HepG2 (cell line): ENCODE results near the gene LRRC73. TPM values are rescaled to one million over a fixed set of nuclear protein-coding genes. Genes with fewer than 3 reads are reported as not detected.

ENCODE experiments used
- MNT ChIP-seq: fragments of 450-650 bp; IDR thresholded peaks from 2 replicates; pipeline ENCODE4 v1.6.1; 2016
- STAT6 ChIP-seq: sonication (generic); formaldehyde crosslinking; IDR thresholded peaks from 2 replicates; pipeline ENCODE4 v1.4.0; 2020; ENCODE audit warnings: missing genetic modification reagents, mild to moderate bottlenecking, borderline replicate concordance
- ZFYVE20 ChIP-seq: sonication (generic); formaldehyde crosslinking; IDR thresholded peaks from 2 replicates; pipeline ENCODE4 v1.8.0; 2023; ENCODE audit warnings: low read depth, mild to moderate bottlenecking, moderate library complexity, missing genetic modification reagents, borderline replicate concordance
- ZNF761 ChIP-seq: sonication (generic); formaldehyde crosslinking; conservative IDR thresholded peaks from 2 replicates; pipeline ENCODE4 v1.4.0; 2020; ENCODE audit warnings: mild to moderate bottlenecking, missing genetic modification reagents
- ZNF766 ChIP-seq: sonication (generic); formaldehyde crosslinking; IDR thresholded peaks from 2 replicates; pipeline ENCODE4 v1.5.0; 2020; ENCODE audit warnings: missing genetic modification reagents, borderline replicate concordance
- ZNF772 ChIP-seq: sonication (generic); formaldehyde crosslinking; IDR thresholded peaks from 2 replicates; pipeline ENCODE4 v1.5.0; 2020; ENCODE audit warnings: mild to moderate bottlenecking, missing genetic modification reagents
- ZUFSP ChIP-seq: sonication (generic); formaldehyde crosslinking; IDR thresholded peaks from 2 replicates; pipeline ENCODE4 v1.9.0; 2021; ENCODE audit warnings: missing genetic modification reagents, mild to moderate bottlenecking, borderline replicate concordance
- polyA plus RNA-seq, 8 experiments: library from polyadenylated mRNA; depleted of rRNA in 3 of 8; stranded (reverse) in 7 of 8; unstranded in 1 of 8; fragments of >200 nt; fragmentation: Illumina TruSeq in 4 of 8; extraction: Trizol in 4 of 8; gene quantifications; 2 replicates each; pipeline versions ENCODE4 v1.2.1 to v1.2.3, GENCODE V29; 2011 to 2016; ENCODE audit warnings: low read depth in 4 of 8, missing spikeins in 1 of 8, mixed read lengths in 1 of 8; ENCODE audit not compliant: insufficient read depth in 1 of 8
- total RNA-seq, 5 experiments: library from RNA; depleted of rRNA; stranded (reverse); fragments of >200 nt; fragmentation: Illumina TruSeq; extraction: Trizol; gene quantifications; 2 replicates each; pipeline ENCODE4 v1.2.3, GENCODE V29; 2016; ENCODE audit warnings: low read depth in 1 of 5
- TF ChIP-seq, protein P1 (sequence below): sonication (generic); formaldehyde crosslinking; IDR thresholded peaks from 2 replicates; pipeline ENCODE4 v1.5.0; 2020; ENCODE audit warnings: missing genetic modification reagents, mild to moderate bottlenecking, borderline replicate concordance
- TF ChIP-seq, protein P2 (sequence below): IDR thresholded peaks from 2 replicates; pipeline ENCODE4 v1.4.0; 2020; ENCODE audit warnings: mild to moderate bottlenecking, missing genetic modification reagents
- TF ChIP-seq, protein P3 (sequence below): sonication (generic); formaldehyde crosslinking; IDR thresholded peaks from 2 replicates; pipeline ENCODE4 v1.4.0; 2020; ENCODE audit warnings: missing genetic modification reagents, borderline replicate concordance

Gene LRRC73
- total and polyA plus RNA-seq, 2 of the 13 experiments (the other 11 are each of a cell fraction or from before 2014, with no cell fraction given), result 0.11 to 0.12 TPM

DNA sequence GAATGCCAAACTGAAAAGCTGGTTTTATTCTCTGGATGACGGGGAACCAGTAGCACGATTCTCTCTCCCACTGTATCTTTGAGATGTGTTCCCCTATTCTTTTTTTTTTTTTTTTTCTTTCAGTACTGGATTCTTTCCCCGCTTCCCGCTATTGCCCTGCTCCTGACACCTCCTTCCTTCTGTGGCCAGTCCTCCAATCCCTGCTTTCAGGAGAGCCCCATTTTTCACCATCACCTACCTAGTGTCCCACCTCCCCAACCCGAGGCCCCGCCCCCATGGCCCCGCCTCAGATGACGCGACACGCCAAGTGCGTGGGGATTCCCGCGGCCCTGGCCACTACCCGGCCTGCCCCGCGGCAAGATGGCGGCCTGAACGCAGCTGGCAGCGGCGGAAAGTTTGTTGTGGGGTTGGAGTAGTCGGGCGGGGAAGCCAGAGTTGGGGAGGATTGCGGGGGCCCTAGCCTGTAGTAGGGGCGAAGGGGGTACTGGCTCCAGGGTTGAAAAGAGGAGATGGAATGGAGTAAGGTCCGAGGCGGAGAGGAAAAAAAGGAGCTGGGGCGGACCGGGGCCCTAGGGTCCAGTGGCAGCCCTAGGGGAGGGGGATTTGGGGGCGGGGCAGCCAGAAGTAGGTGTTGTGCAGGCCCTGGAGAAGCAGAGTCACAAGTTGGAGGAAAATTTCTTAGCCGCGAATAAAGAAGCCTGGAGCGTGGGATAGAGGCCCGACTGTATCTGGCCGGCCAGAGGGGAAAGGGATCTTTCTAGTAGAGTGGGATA, 32.7 kb downstream of the LRRC73 start, which contains the start of gene TJAP1 (continued):
- TF ChIP-seq STAT6 (CRISPR knock-in tag) (0 out of 2 replicates have a peak, but pooled peaks have one; percentile 34), MNT (no peak), ZNF772 (CRISPR knock-in tag) (peak; percentile 55; the same call in 1 of the 2 replicates), ZNF761 (0 out of 2 replicates have a peak, but pooled peaks have one; percentile 64), ZNF766 (CRISPR knock-in tag) (0 out of 2 replicates have a peak, but pooled peaks have one; percentile 22), ZUFSP (no peak), ZFYVE20 (no peak)
- TF ChIP-seq, protein P1, sequence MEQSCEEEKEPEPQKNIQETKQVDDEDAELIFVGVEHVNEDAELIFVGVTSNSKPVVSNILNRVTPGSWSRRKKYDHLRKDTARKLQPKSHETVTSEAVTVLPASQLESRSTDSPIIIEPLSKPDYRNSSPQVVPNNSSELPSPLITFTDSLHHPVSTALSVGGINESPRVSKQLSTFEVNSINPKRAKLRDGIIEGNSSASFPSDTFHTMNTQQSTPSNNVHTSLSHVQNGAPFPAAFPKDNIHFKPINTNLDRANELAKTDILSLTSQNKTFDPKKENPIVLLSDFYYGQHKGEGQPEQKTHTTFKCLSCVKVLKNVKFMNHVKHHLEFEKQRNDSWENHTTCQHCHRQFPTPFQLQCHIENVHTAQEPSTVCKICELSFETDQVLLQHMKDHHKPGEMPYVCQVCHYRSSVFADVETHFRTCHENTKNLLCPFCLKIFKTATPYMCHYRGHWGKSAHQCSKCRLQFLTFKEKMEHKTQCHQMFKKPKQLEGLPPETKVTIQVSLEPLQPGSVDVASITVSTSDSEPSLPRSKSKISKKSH (CRISPR knock-in tag), result peak; percentile 57; the same call in 1 of the 2 replicates
- TF ChIP-seq, protein P2, sequence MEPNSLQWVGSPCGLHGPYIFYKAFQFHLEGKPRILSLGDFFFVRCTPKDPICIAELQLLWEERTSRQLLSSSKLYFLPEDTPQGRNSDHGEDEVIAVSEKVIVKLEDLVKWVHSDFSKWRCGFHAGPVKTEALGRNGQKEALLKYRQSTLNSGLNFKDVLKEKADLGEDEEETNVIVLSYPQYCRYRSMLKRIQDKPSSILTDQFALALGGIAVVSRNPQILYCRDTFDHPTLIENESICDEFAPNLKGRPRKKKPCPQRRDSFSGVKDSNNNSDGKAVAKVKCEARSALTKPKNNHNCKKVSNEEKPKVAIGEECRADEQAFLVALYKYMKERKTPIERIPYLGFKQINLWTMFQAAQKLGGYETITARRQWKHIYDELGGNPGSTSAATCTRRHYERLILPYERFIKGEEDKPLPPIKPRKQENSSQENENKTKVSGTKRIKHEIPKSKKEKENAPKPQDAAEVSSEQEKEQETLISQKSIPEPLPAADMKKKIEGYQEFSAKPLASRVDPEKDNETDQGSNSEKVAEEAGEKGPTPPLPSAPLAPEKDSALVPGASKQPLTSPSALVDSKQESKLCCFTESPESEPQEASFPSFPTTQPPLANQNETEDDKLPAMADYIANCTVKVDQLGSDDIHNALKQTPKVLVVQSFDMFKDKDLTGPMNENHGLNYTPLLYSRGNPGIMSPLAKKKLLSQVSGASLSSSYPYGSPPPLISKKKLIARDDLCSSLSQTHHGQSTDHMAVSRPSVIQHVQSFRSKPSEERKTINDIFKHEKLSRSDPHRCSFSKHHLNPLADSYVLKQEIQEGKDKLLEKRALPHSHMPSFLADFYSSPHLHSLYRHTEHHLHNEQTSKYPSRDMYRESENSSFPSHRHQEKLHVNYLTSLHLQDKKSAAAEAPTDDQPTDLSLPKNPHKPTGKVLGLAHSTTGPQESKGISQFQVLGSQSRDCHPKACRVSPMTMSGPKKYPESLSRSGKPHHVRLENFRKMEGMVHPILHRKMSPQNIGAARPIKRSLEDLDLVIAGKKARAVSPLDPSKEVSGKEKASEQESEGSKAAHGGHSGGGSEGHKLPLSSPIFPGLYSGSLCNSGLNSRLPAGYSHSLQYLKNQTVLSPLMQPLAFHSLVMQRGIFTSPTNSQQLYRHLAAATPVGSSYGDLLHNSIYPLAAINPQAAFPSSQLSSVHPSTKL (CRISPR knock-in tag), result peak; percentile 62
- TF ChIP-seq, protein P3, sequence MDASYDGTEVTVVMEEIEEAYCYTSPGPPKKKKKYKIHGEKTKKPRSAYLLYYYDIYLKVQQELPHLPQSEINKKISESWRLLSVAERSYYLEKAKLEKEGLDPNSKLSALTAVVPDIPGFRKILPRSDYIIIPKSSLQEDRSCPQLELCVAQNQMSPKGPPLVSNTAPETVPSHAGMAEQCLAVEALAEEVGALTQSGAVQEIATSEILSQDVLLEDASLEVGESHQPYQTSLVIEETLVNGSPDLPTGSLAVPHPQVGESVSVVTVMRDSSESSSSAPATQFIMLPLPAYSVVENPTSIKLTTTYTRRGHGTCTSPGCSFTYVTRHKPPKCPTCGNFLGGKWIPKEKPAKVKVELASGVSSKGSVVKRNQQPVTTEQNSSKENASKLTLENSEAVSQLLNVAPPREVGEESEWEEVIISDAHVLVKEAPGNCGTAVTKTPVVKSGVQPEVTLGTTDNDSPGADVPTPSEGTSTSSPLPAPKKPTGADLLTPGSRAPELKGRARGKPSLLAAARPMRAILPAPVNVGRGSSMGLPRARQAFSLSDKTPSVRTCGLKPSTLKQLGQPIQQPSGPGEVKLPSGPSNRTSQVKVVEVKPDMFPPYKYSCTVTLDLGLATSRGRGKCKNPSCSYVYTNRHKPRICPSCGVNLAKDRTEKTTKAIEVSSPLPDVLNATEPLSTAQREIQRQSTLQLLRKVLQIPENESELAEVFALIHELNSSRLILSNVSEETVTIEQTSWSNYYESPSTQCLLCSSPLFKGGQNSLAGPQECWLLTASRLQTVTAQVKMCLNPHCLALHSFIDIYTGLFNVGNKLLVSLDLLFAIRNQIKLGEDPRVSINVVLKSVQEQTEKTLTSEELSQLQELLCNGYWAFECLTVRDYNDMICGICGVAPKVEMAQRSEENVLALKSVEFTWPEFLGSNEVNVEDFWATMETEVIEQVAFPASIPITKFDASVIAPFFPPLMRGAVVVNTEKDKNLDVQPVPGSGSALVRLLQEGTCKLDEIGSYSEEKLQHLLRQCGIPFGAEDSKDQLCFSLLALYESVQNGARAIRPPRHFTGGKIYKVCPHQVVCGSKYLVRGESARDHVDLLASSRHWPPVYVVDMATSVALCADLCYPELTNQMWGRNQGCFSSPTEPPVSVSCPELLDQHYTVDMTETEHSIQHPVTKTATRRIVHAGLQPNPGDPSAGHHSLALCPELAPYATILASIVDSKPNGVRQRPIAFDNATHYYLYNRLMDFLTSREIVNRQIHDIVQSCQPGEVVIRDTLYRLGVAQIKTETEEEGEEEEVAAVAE (CRISPR knock-in tag), result no peak
